Endothelial cell of coronary artery (primary cell): ENCODE measurements around the gene COL28A1. TPM values are rescaled to one million over a fixed set of nuclear protein-coding genes. Genes with fewer than 3 reads are reported as not detected.

ENCODE experiments used
- total RNA-seq: library from RNA; depleted of rRNA; stranded (reverse); fragments of >200 nt; gene quantifications from 2 replicates; pipeline ENCODE4 v1.2.3, GENCODE V29; 2014

The COL28A1 gene
- not detected in 2 replicates for total RNA-seq

DNA sequence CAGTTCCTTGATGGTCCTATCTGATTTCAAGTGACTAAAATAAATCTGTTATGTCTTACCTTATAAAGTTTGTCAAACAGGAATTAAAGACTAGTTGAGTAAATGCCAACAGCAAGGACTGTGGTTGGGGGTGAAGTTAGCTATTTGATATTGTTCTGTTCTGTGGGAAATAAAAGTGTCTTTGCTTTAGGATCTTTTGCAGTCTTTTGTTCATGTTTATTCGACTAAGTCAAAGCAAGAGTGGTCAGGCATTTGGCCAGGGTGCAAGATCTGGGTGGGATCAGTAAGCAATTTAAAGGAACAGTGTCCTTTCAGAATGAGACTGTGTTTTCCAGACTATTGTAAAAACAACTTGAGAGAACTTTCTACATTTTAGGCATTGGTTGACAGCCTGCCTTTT, at the start of gene COL28A1:
TSS of gene COL28A1 (minus strand) at position 183 of the 400 bp plus-strand sequence. CDS start 2,998 bp downstream, outside the sequence.

DNA sequence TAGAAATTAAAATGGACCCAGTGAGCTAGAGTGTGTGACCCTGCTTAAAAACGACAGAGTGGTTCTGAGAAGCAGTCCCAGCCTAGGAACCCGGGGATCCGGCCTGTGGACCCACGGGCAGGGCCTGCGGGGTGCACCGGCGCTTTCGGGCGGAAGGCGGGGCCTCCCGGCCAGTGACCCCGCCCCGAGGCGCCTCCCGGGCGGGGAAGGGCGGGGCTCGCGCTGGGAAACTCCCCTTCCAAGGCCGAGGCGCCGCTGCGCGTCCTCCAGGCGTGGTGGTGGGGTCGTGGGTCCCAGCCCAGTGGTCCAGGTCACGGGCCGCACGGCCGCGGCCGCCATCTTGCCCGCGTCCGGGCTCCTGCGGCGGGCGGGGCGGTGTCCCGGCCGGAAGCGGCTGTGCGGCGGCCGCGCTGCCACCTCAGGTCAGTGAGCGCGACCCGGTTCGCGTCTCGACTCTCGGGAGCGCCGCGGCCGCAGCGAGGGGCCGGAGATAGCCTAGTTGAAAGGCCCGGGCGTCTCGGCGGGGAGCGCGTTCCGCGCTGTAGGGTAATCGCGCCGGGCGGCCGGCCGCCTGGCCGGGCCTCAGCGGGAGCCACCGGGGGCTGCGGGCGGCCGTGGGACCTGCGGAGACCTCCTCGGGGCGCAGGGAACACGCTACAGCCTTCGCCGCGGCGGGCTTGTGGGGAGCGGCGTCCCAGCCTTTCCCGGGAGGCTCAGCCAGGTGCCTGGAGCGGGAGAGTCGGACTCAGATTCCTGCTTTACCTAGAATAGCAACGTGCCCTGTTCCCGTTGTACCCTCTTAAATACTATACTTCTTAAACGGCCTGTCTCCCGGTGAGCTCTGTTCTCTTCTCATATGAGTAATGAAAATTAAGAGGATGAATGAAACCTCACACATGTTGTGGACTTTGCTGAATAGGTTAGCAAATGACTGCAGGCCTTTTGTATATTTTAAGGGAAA, 31.3 kb upstream of the COL28A1 start, which contains the start of gene MIOS:
TSS of gene MIOS (plus strand) at position 234 of the 961 bp plus-strand sequence. CDS start 5,592 bp downstream, outside the sequence.

Other genes with a start within 250 kb of the COL28A1 start
- gene MIOS, start 31.0 kb upstream of the COL28A1 start, total RNA-seq, result 20.2 and 25.9 TPM in 2 replicates
- 4.0 and 4.8 TPM in 2 replicates for gene UMAD1, start 104.9 kb upstream of the COL28A1 start, total RNA-seq
- 16.3 and 22.6 TPM in 2 replicates for gene RPA3, start 182.7 kb upstream of the COL28A1 start, total RNA-seq